ENCODE results near the gene COL9A2. TPM values are rescaled to one million over a fixed set of nuclear protein-coding genes. Genes with fewer than 3 reads are reported as not detected.

Gene COL9A2
- total RNA-seq, 2 experiments from 2014 or later = 6.2 to 6.8 TPM

DNA sequence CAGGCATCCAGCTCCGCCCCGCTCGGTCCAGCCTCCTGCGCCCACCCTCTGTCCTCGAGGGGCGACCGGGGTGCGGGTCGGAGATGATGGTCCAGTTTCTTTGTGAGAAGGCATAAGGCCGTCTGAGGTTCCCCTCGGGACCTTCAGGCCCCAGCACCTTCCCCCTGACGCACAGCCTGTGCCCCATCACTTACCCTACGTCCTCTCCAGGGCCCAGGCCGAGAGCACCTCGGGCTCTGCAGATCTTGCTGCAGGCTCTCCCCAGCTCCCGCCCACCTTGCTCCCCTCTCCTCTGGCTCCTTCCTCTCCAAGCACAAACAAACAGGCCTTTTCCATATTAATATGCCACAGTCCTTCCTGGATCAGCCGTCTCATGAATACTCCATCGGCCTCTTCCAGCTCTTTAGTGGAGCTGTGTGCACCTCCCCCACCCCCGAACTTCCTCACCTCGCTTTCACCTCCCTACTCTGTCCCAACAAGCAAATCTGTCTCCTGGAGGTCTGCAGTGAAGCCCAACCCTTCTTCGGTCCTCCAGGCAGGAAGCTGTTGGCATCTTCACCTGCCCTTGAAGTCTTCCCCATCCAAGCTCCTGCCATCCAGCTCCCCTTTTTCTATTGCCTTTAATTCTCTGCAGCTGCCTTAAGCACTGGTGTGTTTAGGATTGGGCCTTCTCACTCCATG, 448 bp upstream of the COL9A2 start:
- Mint-ChIP-seq H3K4me1 (ENCODE audit: low read depth) (peaks cover 26% of the 10 kb centered on the region), H3K27me3 (ENCODE audit: low read depth) (peaks cover 7% of the 10 kb centered on the region), H3K4me3 (peak overlapping the region; percentile 57), H3K9me3 (no peaks in the 10 kb centered on the region), H3K27ac (no peak overlapping the region), H3K36me3 (ENCODE audit: low read depth) (no peaks in the 10 kb centered on the region)
- intact Hi-C loops (cut with micrococcal nuclease) = loop anchor here (5.0 kb wide), 1 partner anchor 220 kb away; the partner anchor contains the start of gene PPT1
- no peak for DNase-seq
- CTCF ChIA-PET = interaction anchor here (0.8 to 9.1 kb wide), 7 partner anchors 20 to 183 kb away, joined by 3 to 134 read pairs (median 13); no protein-coding TSS in a partner anchor

- Mint-ChIP-seq H3K27ac (peak overlapping the region; percentile 44), H3K4me1 (ENCODE audit: low read depth) (peaks cover 28% of the 10 kb centered on the region), H3K36me3 (ENCODE audit: low read depth) (no peaks in the 10 kb centered on the region)
Observed at GRCh38 chr1:40315795-40316594, 1.1 kb downstream of the COL9A2 start.

DNA sequence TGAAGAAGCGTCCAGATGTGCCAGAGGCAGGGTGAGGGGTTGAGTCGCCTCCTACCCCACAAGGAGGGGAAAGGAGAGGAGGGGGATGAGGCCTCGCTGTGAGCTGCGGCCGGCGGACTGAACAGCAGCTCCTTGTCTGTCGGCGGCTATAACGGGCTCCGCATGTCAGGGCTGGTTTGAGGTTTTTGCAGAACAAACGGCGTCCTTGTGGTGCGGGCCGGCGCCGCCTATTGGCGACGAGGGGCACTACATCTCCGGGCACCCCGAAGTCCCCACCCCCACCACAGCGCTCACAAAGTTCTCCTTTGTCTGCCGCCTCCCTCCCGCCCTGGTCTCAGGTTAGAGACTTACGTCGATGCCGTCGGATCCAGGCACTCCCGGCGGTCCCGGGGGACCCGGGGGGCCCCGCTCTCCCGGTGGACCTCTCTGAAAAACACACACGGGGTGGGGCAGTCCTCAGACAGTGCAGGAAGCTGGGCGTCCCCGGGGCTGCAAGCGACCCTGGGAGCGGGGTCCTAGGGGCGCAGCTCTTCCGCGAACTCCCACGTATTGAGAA, 1.8 kb downstream of the COL9A2 start:
- Mint-ChIP-seq H3K4me3 (peak overlapping the region; percentile 76), H3K36me3 (ENCODE audit: low read depth) (no peaks in the 10 kb centered on the region), H3K27me3 (ENCODE audit: low read depth) (peaks cover 7% of the 10 kb centered on the region), H3K9me3 (no peaks in the 10 kb centered on the region), H3K4me1 (ENCODE audit: low read depth) (peaks cover 28% of the 10 kb centered on the region), H3K27ac (no peak overlapping the region)
- peak; percentile 90 for DNase-seq
- CTCF ChIA-PET = interaction anchor here (0.6 to 9.1 kb wide), 39 partner anchors 9 to 280 kb away, joined by 3 to 134 read pairs (median 4); partner anchors contain the start of genes PPT1 and SMAP2
- intact Hi-C loops (cut with micrococcal nuclease) = loop anchor here (1.0 to 5.0 kb wide), 8 partner anchors 23 to 237 kb away; partner anchors contain the start of genes PPT1, RLF and ZMPSTE24

More at GRCh38 chr1:40315795-40316594, 1.1 kb downstream of the COL9A2 start:
- intact Hi-C loops (cut with micrococcal nuclease) = loop anchor here (1.0 to 5.0 kb wide), 9 partner anchors 22 to 237 kb away; partner anchors contain the start of genes PPT1, RLF and ZMPSTE24
- peak overlapping the region; percentile 76 for H3K4me3 Mint-ChIP-seq
- CTCF ChIA-PET = interaction anchor here (0.6 to 9.1 kb wide), 21 partner anchors 10 to 280 kb away, joined by 3 to 134 read pairs (median 4); partner anchors contain the start of gene PPT1
- H3K27me3 Mint-ChIP-seq (ENCODE audit: low read depth) = peaks cover 7% of the 10 kb centered on the region
- no peaks in the 10 kb centered on the region for H3K9me3 Mint-ChIP-seq
- peak; percentile 56 for DNase-seq

DNA sequence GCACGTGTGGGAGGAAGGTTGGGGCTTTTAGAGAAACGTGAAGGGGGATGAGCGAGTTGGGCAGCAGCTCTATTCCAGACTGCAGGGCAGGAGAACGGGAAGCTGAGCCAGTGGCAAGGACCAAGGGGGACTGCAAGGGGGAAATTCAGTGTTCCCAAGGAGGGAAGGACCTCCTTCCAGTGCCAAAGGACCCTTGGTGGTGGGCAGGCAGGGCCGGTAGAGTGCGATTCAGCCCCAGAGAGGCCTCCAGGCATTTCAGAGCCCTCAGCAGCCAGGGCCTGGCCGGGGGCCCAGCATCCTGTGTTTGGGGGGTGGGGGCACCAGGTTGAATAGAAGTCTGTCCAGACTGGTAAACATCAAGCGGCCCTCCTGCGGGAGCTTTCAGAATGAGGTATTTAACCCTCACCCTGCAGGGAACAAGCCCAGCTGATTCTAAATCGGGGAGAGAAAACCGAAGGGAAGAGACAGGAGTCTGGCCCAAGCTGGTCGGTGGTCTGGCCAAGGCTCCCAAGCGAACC, 2.3 kb downstream of the COL9A2 start:
- Mint-ChIP-seq H3K27ac (no peak overlapping the region), H3K4me3 (peak overlapping the region; percentile 76), H3K9me3 (no peaks in the 10 kb centered on the region), H3K4me1 (ENCODE audit: low read depth) (peaks cover 28% of the 10 kb centered on the region), H3K36me3 (ENCODE audit: low read depth) (no peaks in the 10 kb centered on the region), H3K27me3 (ENCODE audit: low read depth) (peaks cover 7% of the 10 kb centered on the region)
- DNase-seq = no peak
- intact Hi-C loops (cut with micrococcal nuclease) = loop anchor here (1.0 to 5.0 kb wide), 8 partner anchors 24 to 236 kb away; partner anchors contain the start of genes PPT1, RLF and ZMPSTE24
- CTCF ChIA-PET = interaction anchor here (0.5 to 9.1 kb wide), 38 partner anchors 9 to 357 kb away, joined by 3 to 134 read pairs (median 4); partner anchors contain the start of genes PPT1 and SMAP2

DNA sequence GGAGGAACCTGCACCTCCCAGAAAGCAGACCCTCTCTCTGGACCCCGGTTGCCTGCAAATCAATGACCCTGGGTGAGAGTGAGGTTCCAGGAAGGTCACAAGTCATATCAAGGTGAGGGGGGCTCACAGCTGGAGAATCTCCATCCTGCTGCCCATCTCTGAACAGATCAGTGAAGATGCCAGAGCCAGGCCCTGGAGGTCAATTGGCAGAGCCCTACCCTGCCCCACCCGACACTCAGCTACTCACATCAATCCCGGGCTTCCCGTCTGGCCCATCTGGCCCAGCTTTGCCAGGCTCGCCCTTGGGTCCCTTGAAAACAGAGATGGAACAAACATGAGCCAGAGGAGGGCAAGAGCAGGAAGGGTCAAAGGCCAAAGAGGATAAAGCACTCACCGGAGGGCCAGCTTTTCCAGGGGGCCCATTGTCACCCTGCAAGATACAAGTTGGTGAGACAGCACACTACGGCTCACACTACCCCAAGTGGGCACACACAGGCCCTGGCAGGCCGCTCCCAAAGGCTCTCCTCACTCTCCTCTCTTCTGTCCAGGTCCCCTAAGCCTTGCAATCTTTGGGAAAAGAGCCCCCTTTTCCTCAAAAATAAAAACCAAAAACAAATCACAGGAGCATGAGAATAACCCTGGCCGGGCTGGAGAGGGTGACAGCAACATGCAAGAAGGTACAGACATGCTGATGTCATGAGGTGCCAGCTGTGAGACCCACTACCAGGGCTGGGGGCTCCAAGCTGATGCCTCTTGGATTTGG, 2.9 kb downstream of the COL9A2 start:
- intact Hi-C loops (cut with micrococcal nuclease) = loop anchor here (2.0 kb wide), 2 partner anchors 49 to 235 kb away; no protein-coding TSS in a partner anchor

GRCh38 chr1:40313329-40313957, 3.6 kb downstream of the COL9A2 start:
- Mint-ChIP-seq H3K27ac (peak overlapping the region; percentile 21), H3K9me3 (no peaks in the 10 kb centered on the region), H3K27me3 (ENCODE audit: low read depth) (peaks cover 7% of the 10 kb centered on the region), H3K4me1 (ENCODE audit: low read depth) (peaks cover 26% of the 10 kb centered on the region), H3K4me3 (no peak overlapping the region), H3K36me3 (ENCODE audit: low read depth) (no peaks in the 10 kb centered on the region)
- CTCF ChIA-PET = interaction anchor here (0.6 to 9.1 kb wide), 5 partner anchors 24 to 1026 kb away, joined by 3 to 134 read pairs (median 3); no protein-coding TSS in a partner anchor
- intact Hi-C loops (cut with micrococcal nuclease) = no loop called here
- no peak for DNase-seq

More for the DNA sequence above, 2.9 kb downstream of the COL9A2 start:
- Mint-ChIP-seq H3K4me1 (ENCODE audit: low read depth) (peaks cover 28% of the 10 kb centered on the region), H3K27ac (peak overlapping the region; percentile 21), H3K36me3 (ENCODE audit: low read depth) (no peaks in the 10 kb centered on the region), H3K4me3 (no peak overlapping the region), H3K27me3 (ENCODE audit: low read depth) (peaks cover 7% of the 10 kb centered on the region), H3K9me3 (no peaks in the 10 kb centered on the region)
- CTCF ChIA-PET = interaction anchor here (0.5 to 9.1 kb wide), 22 partner anchors 10 to 423 kb away, joined by 3 to 134 read pairs (median 4); partner anchors contain the start of genes PPT1 and SMAP2
- DNase-seq = no peak

- DNase-seq = peak; percentile 57
- Mint-ChIP-seq H3K27me3 (ENCODE audit: low read depth) (peaks cover 1% of the 10 kb centered on the region), H3K4me3 (no peak overlapping the region), H3K36me3 (ENCODE audit: low read depth) (no peaks in the 10 kb centered on the region), H3K9me3 (no peaks in the 10 kb centered on the region), H3K4me1 (ENCODE audit: low read depth) (peaks cover 23% of the 10 kb centered on the region), H3K27ac (no peak overlapping the region)
- intact Hi-C loops (cut with micrococcal nuclease) = no loop called here
- CTCF ChIA-PET = interaction anchor here (0.6 to 9.1 kb wide), 3 partner anchors 25 to 1025 kb away, joined by 3 to 134 read pairs (median 4); no protein-coding TSS in a partner anchor
Observed at GRCh38 chr1:40312238-40313205, 4.6 kb downstream of the COL9A2 start.

GRCh38 chr1:40311692-40312091, 5.4 kb downstream of the COL9A2 start:
- CTCF ChIA-PET = interaction anchor here (0.6 to 1.1 kb wide), 3 partner anchors 20 to 157 kb away, joined by 3 to 4 read pairs (median 4); no protein-coding TSS in a partner anchor
- DNase-seq = no peak
- H3K27me3 Mint-ChIP-seq (ENCODE audit: low read depth) = no peaks in the 10 kb centered on the region
- H3K36me3 Mint-ChIP-seq (ENCODE audit: low read depth) = no peaks in the 10 kb centered on the region
- H3K4me3 Mint-ChIP-seq = no peak overlapping the region
- intact Hi-C loops (cut with micrococcal nuclease) = no loop called here
- H3K4me1 Mint-ChIP-seq (ENCODE audit: low read depth) = peaks cover 20% of the 10 kb centered on the region
- H3K27ac Mint-ChIP-seq = no peak overlapping the region
- no peaks in the 10 kb centered on the region for H3K9me3 Mint-ChIP-seq

- Mint-ChIP-seq H3K4me3 (no peak overlapping the region), H3K9me3 (no peaks in the 10 kb centered on the region), H3K27ac (no peak overlapping the region), H3K27me3 (ENCODE audit: low read depth) (no peaks in the 10 kb centered on the region), H3K36me3 (ENCODE audit: low read depth) (no peaks in the 10 kb centered on the region), H3K4me1 (ENCODE audit: low read depth) (peaks cover 19% of the 10 kb centered on the region)
- DNase-seq = no peak
- intact Hi-C loops (cut with micrococcal nuclease) = no loop called here
- CTCF ChIA-PET = interaction anchor here (0.5 to 1.6 kb wide), 4 partner anchors 20 to 159 kb away, joined by 3 to 8 read pairs (median 4); no protein-coding TSS in a partner anchor
Observed at GRCh38 chr1:40310983-40311642, 6.0 kb downstream of the COL9A2 start.
